HG02973 (cell line): ENCODE results near the gene ENOX1.

Source experiments
- ATAC-seq: cut with Tn5 transposase; IDR thresholded peaks from one replicate; pipeline ENCODE4 v1.9.1; 2021; ENCODE audit warnings: moderate library complexity; ENCODE audit not compliant: unreplicated experiment

ENOX1 gene

DNA sequence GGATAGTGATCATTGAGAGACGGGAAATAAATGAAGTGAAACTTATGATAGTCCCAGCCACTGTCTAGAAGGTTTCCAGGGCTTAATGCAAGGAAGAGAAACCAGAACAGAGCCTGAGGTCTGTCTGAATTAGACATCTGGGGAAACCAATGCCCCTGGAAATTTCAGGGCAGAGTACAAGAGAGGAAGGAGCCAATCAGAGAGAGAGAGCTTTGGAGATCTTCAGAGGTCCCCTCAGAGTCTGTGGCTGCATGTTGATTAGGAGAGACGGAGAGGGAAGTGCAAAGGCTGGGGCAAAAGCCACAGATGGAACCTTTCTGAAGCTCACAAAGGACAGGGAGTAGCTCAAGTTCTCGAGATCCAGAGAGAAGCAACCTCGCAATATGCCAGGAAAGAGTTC, 385.4 kb downstream of the ENOX1 start:
- no peak for ATAC-seq

DNA sequence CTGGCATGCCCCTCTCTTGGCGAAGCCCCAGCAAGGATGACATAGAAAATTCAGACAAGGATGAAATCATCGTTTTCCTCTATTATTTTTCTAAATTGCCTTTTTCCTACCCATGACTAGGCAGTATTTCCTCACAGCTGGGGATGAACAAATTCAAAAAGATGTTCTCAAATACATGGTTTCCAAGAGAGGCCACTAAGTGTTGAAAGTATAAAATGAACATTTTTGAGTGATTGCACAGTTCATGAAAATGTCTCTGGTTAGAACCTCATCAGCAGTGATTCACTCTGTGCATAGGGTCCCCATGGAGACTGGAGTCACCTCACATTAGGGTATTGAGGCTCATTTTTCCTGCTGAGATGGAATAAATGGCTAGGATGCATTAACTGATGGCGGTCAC, 389.7 kb downstream of the ENOX1 start:
- ATAC-seq = no peak

DNA sequence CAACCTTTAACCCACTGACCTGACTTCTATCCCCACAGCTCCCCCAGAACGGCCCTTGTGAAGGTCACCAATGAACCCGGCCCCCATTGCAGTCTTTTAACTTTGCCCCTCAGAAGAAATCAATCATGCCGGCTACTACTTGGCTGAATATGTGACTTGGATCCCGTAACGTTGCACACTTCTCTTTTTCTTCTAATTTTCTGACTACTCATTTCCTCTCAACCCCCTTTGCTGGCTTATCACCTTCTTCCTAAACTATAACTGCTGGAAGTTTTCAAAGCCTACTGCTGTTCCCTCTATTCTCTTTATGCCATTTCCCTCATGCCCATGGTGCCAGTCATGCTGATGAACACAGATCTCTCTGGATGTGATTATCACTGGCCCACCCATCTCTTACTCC, 395.7 kb downstream of the ENOX1 start:
- peak; percentile 32 for ATAC-seq

DNA sequence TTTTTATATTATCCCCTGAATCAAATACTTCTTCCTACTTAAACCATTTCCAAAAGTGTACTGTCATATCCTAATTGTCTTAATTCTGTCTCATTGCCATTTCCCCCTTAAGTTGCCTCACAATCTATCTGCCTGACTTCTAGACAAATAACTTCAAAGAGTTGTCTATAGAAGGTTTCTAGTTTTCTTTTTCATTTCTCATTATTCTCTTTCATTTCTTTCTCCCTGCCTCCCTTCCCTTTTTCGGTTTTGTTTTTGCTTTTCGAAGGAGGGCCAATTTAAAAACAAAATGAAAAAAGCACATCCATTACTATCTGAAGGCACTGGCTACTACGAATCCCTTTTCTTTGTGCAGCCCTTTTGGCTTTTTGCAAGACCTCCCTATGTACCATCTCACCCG, 396.2 kb downstream of the ENOX1 start:
- ATAC-seq = peak; percentile 57

- ATAC-seq = no peak
Measured at GRCh38 chr13:43389983-43390382, 396.8 kb downstream of the ENOX1 start.

DNA sequence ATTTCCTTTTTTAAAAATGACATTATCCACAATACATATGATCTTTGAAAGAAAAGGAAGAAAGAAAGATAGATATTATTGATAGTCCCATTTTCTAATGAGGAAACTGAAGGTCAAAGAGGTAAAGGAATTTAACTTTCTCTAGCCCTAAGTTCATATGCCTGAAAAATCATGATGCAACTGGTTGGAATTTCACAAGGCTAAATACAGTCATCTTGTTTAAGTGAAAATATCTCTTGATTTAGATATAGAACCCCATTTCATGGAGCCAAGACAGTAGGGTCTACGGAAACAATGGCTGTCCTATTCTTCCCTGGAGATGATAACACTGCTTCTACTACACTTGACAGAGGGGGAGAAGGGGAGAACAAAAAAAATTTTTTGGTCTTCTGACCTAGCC, 397.2 kb downstream of the ENOX1 start:
- no peak for ATAC-seq

DNA sequence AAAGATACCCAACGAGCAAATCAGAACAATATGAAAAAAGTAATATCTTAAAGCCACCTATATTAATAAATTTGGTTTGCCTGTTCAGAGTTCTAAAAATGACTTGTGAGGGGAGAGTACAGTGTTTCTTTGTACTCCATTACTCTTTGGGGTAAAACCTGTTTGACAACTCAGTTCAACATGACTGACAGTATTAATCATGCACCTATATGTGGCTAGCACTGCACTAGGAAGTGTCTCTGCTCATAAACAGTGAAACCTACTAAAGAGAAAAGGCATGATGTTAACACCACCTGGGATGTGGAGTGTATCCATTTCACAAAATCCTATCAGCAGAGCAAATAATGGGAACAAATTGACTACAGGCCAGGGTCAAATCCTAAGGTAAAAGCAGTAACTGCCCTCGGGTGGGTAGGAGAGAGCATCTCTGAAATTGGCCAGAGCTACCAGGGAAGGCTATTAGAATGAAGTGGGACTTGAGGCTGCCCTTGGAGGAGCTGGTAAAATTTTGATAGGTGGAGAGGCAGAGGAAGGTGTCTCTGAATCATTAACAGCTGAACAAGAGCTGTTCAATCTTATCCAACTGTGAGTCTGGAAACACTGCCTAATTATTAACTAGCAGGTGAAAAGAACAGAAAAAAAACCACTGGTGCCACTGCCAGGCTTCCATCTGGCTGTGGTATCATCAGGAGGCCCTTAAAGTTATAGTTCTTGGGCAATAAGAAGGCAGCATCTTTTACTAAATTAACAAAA, 398.3 kb downstream of the ENOX1 start:
- peak; percentile 37 for ATAC-seq

- no peak for ATAC-seq
Measured at GRCh38 chr13:43387880-43388279, 398.9 kb downstream of the ENOX1 start.

- ATAC-seq = no peak
Measured at GRCh38 chr13:43383498-43384165, 403.1 kb downstream of the ENOX1 start.

- no peak for ATAC-seq
Measured at GRCh38 chr13:43379738-43380137, 407.0 kb downstream of the ENOX1 start.

- ATAC-seq = no peak
Measured at GRCh38 chr13:43377973-43378372, 408.8 kb downstream of the ENOX1 start.

GRCh38 chr13:43377149-43377548, 409.6 kb downstream of the ENOX1 start:
- ATAC-seq = no peak

DNA sequence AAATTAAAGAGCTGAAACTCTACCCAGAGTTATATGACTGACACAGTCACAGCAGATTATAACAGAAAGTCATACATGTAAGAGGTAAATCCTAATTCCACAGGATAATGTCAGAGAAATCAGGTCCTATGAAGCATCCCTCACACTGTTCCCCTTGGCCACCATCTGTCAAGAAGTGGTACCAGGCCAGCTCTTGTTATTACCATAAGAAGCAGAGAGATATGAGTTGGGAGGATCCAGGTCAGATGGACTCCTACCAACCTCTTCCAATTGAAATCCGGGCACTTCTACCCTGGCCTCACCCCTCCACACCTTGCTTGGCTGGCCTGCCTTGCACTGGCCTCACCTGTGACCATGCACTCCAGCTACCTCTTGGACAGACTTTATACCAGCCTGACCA, 410.2 kb downstream of the ENOX1 start:
- no peak for ATAC-seq

DNA sequence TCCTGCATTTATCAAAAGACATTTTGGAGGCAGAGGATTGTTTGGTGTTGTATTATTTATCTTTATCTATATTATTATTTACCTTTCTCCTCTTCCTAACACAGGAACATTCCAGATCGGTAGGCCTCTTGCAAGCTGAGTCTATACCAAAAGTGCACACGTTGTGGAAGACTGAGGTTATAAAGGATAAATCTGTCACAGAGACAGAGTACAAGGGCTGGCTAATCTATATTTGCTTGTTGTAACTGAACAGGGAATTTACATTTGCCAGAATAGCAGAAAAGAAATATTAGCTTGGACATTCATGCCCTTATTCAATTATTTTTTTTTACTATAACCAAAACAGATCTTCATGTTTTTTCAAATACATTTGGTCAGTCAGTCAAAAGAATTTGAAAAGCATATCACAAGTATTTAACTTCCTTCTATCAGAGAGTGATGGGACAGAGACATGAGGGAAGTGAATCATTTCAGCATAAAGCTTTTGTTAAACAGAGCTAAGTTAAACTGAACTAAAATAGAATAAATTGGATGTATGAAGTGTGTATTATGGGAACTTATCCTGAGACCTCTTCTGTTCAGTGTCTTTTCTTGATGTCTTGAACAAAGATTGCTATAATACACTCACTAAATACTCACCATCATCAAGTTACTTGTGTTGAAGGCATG, 410.8 kb downstream of the ENOX1 start:
- ATAC-seq = no peak

DNA sequence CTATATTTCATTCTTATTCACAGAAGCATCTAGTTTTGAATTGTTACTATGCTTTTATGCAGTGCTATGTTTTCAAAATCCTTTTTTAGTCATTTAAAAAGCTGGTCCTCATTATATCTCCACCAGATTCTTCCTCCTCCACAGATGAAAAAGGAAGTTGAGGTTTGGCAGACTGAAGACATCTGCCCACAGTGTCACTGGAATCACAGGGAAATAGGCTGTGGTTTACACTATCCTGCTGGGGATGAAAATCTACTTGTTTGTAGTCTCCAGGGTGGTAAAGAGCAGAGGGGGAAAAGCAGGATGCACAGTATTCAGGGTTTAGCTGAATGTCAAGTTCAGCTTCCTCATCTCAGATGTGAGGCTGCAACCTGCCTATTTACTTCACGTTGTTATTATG, 412.2 kb downstream of the ENOX1 start:
- ATAC-seq = no peak

GRCh38 chr13:43373400-43373799, 413.4 kb downstream of the ENOX1 start:
- no peak for ATAC-seq

DNA sequence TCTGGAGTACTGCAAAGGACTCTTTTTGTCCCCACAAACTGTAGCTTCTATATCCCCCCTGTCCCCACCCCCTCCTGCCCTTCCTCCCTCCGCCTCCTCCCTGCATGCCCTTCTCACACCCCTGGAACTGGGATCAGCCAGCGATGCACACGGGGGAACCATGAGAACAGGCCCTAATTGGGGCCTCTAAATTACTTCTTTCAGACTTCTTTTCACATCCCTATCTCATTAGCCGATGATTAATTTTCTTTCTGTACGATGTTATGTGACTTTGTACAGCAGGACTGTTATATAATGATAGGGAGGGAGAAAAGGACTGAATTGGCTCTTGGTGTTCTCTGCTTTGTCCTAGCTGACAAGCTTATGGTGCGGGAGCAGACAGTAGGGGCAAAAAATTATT, 415.9 kb downstream of the ENOX1 start:
- no peak for ATAC-seq

DNA sequence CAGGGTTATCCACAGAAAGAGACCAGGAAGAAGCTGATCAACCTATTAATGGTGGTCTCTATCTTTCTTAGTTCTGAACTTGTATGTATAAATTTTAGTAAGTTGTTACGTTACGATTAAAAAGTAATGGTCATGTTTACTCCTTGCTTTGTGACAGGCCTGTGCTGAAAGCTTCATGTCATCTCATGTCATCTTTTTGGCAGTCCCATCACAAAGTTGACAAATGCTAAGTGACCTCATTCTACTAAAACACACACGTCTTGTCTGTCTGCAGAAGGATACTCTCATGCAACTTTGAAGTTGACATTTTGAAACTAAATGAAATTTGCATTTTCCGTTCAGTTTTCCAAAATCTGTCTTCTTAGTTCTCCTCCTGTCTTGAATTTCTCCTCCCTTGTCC, 417.5 kb downstream of the ENOX1 start:
- no peak for ATAC-seq

- no peak for ATAC-seq
Measured at GRCh38 chr13:43368003-43368402, 418.8 kb downstream of the ENOX1 start.

DNA sequence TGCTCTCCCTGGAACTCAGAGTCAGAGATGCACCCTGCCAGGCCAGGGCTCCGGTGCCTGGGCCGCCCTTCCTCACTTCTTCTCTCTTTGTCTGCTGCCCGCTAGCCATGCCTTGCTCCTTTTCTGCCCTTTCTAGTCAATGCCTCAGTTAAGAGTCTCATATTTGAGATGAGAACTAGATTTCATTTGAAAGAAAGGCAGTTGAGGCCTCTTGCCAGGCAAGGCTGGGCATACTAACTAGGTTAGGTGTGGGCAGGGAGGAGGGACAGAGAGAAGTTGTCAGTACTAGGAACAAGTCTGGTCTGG, 421.8 kb downstream of the ENOX1 start:
- no peak for ATAC-seq

DNA sequence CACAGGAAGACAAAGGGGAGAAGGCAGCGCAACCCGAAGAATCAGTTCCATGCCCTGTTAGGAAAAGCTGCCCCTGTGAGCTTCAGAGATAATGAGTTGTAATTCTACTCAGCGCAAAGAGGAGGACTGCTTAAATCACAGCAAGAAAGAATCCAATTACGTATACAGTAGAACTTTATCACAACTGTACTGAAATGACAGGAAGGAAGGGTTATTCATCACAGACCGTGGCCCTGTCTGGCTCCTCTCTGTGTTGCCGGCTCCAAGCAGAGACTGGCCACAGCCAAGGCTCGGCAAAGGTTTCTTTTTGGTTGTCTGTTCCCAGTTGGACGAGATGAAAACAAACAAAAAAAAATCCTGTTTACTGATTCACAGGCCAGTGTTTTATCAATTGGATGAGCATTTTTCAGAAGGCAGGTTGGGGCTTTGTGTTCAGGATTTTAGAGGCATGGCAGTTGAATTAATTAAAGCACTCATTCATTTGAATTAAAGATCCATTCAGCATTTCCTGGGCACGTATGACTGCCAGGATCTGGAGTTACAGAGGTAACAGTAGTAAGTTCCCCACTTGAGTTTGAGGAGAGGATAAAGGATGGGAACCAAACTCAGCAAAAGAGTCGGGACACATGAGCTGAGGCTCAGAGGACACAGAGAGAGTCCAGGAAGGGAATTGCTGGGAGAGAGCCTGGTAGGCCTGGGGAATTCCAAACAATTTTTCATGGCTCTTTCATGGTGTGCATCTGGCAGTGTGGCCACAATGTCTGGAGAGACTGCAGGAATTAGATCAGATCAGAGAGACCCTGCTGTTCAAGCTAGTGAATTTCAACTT, 422.3 kb downstream of the ENOX1 start:
- ATAC-seq = no peak
